IgD-negative memory B cell (primary cell): ENCODE measurements around the gene TNRC18. TPM values are rescaled to one million over a fixed set of nuclear protein-coding genes. Genes with fewer than 3 reads are reported as not detected.
"Not testable (repeated sequence)": the region's sequence is repeated elsewhere in the genome, so short reads cannot be mapped to it uniquely, and the experiment has no call there.

Experiments used
- H3K27ac Mint-ChIP-seq, 3 donors: one replicate each; pipeline ENCODE4 v1.8.0; 2020 to 2022; ENCODE audit warnings: mild to moderate bottlenecking in 3 of 3, mixed read lengths in 3 of 3, moderate library complexity in 1 of 3
- H3K27me3 Mint-ChIP-seq: one replicate; pipeline ENCODE4 v1.8.0; 2021; ENCODE audit warnings: mixed read lengths
- H3K36me3 Mint-ChIP-seq: one replicate; pipeline ENCODE4 v1.8.0; 2020; ENCODE audit warnings: mild to moderate bottlenecking, mixed read lengths
- H3K4me1 Mint-ChIP-seq, 3 donors: one replicate each; pipeline ENCODE4 v1.8.0; 2020 to 2022; ENCODE audit warnings: mixed read lengths in 3 of 3, mild to moderate bottlenecking in 1 of 3
- H3K4me3 Mint-ChIP-seq, 4 donors: one replicate each; pipeline ENCODE4 v1.8.0; 2020 to 2022; ENCODE audit warnings: mild to moderate bottlenecking in 4 of 4, mixed read lengths in 4 of 4, moderate library complexity in 3 of 4
- H3K9me3 Mint-ChIP-seq, 3 donors: one replicate each; pipeline ENCODE4 v1.8.0; 2020 to 2021; ENCODE audit warnings: mixed read lengths in 3 of 3, mild to moderate bottlenecking in 1 of 3
- polyA plus RNA-seq: library from polyadenylated mRNA; unstranded; fragments of 300-500 nt; fragmentation: Illumina TruSeq; gene quantifications from one replicate; pipeline ENCODE4 v1.2.3, GENCODE V29; 2021

TNRC18 gene
- polyA plus RNA-seq, 1 donor from 2014 or later, result 1.3 TPM

GRCh38 chr7:5374464-5374863, 49.2 kb downstream of the TNRC18 start:
- no peak overlapping the region for H3K27ac Mint-ChIP-seq
- H3K4me1 Mint-ChIP-seq, result no peaks in the 10 kb centered on the region
- no peaks in the 10 kb centered on the region for H3K27me3 Mint-ChIP-seq
- peaks cover 4% of the 10 kb centered on the region for H3K36me3 Mint-ChIP-seq
- no peak overlapping the region for H3K4me3 Mint-ChIP-seq
- no peaks in the 10 kb centered on the region for H3K9me3 Mint-ChIP-seq

GRCh38 chr7:5373300-5373699, 50.3 kb downstream of the TNRC18 start:
- no peaks in the 10 kb centered on the region for H3K9me3 Mint-ChIP-seq
- no peak overlapping the region for H3K27ac Mint-ChIP-seq
- H3K4me1 Mint-ChIP-seq, result no peaks in the 10 kb centered on the region
- H3K36me3 Mint-ChIP-seq, result peaks cover 7% of the 10 kb centered on the region
- no peaks in the 10 kb centered on the region for H3K27me3 Mint-ChIP-seq
- no peak overlapping the region for H3K4me3 Mint-ChIP-seq

- Mint-ChIP-seq H3K9me3 (no peaks in the 10 kb centered on the region), H3K4me3 (no peak overlapping the region), H3K27me3 (no peaks in the 10 kb centered on the region), H3K4me1 (peaks cover 3 to 8% (median 5%) of the 10 kb centered on the region in 3 donors), H3K36me3 (peaks cover 7% of the 10 kb centered on the region), H3K27ac (peak overlapping the region in 1 of 3 donors; percentile 35)
Observed at GRCh38 chr7:5370454-5371353, 52.9 kb downstream of the TNRC18 start.

- Mint-ChIP-seq H3K4me1 (peaks cover 7 to 14% (median 11%) of the 10 kb centered on the region in 3 donors), H3K27ac (no peak overlapping the region)
Observed at GRCh38 chr7:5367661-5368060, 56.0 kb downstream of the TNRC18 start.

DNA sequence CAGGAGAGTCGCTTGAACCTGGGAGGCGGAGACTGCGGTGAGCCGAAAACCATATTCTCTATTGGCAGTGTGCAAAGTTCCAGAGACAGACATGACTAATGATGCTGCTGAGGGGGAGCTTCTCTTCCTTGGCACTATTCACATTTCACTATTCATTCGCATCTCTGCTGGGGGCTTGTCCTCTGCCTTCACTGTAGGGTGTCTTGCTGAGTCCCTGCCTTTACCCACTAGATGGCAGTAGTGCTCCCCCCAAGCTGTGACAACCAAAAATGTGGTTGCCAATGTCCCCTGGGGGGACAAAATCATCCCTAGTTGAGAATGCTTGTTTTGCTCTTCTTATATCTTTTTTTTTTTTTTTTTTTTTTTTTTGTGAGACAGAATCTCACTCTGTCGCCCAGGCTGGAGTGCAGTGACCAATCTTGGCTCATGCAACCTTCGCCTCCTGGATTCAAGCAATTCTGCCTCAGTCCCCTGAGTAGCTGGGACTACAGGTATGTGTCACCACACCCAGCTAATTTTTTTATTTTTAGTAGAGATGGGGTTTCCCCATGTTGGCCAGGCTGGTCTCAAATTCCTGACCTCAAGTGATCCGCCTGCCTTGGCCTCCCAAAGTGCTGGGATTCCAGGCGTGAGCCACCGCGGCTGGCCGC, 57.5 kb downstream of the TNRC18 start:
- not testable (repeated sequence) for H3K27me3 Mint-ChIP-seq, H3K9me3 Mint-ChIP-seq, H3K36me3 Mint-ChIP-seq
- Mint-ChIP-seq H3K4me3 (peak overlapping the region in 1 of 4 donors; percentile 37), H3K27ac (peak overlapping the region in 2 of 3 donors; percentile 1 to 82), H3K4me1 (peaks cover 7 to 14% (median 11%) of the 10 kb centered on the region in 3 donors)

More at GRCh38 chr7:5367661-5368060, 56.0 kb downstream of the TNRC18 start:
- H3K4me3 Mint-ChIP-seq, result no peak overlapping the region
- H3K36me3 Mint-ChIP-seq, result peaks cover 7% of the 10 kb centered on the region
- no peaks in the 10 kb centered on the region for H3K27me3 Mint-ChIP-seq
- no peaks in the 10 kb centered on the region for H3K9me3 Mint-ChIP-seq

DNA sequence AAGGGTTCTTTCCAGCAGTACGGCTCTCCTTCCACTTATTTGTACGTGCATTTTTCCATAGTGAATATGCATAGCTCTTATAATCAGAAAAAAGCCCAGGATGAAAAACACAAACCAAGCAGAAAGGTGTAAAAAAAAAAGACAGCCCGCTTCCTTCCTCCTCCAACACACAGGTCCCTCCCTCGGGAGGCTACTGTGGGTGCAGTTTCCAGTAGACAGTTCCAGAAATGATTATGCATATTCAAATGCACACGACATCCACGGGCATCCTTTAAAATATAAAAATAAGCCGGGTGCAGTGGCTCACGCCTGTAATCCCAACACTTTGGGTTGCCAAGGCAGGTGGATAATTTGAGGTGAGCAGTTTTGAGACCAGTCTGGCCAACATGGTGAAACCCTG, 59.9 kb downstream of the TNRC18 start:
- Mint-ChIP-seq H3K27me3 (no peaks in the 10 kb centered on the region), H3K4me3 (peak overlapping the region in 2 of 4 donors; percentile 5 to 75), H3K27ac (peak overlapping the region in 1 of 3 donors; percentile 59), H3K4me1 (peaks cover 7 to 14% (median 11%) of the 10 kb centered on the region in 3 donors), H3K9me3 (no peaks in the 10 kb centered on the region), H3K36me3 (peaks cover 2% of the 10 kb centered on the region)

- H3K9me3 Mint-ChIP-seq, result no peaks in the 10 kb centered on the region
- no peak overlapping the region for H3K27ac Mint-ChIP-seq
- H3K36me3 Mint-ChIP-seq, result peaks cover 6% of the 10 kb centered on the region
- H3K4me1 Mint-ChIP-seq, result peaks cover 7 to 14% (median 11%) of the 10 kb centered on the region in 3 donors
- H3K4me3 Mint-ChIP-seq, result no peak overlapping the region
- H3K27me3 Mint-ChIP-seq, result no peaks in the 10 kb centered on the region
Observed at GRCh38 chr7:5362466-5362865, 61.2 kb downstream of the TNRC18 start.

DNA sequence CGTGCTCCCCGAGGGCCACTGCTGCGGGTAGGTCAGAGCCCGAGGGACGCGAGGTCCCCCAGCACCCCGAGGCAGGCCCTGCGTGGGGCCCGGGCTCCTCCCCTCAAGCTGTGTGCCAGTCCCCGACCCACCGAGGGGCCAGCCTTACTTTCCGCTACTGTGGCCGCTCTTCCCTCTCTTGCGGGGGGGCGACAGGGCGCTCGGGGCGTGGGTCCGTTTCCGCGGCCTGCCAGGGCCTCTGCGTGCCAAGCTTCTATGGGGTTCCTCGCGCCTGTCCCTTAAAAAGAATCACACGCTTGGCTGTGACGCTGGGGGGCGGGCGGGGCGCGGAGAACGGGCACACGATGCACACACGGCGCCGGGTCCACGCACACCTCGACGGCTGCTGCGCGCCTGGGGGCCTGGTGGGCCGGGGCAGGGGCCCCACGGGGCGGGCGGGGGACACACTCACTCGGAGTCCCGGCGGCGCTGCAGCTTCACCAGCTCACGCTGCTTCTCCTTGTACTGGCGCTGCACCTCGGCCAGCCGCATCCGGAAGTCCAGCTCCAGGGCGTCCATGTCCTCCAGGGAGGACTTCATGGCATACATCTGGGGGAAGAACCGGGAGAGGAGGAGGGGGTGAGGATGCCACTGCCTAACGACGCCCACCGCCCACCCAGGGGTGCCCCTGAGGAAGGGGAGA, 62.0 kb downstream of the TNRC18 start:
- H3K4me3 Mint-ChIP-seq, result no peak overlapping the region
- peaks cover 6% of the 10 kb centered on the region for H3K36me3 Mint-ChIP-seq
- no peaks in the 10 kb centered on the region for H3K9me3 Mint-ChIP-seq
- H3K27ac Mint-ChIP-seq, result no peak overlapping the region
- peaks cover 7 to 11% (median 11%) of the 10 kb centered on the region in 3 donors for H3K4me1 Mint-ChIP-seq
- no peaks in the 10 kb centered on the region for H3K27me3 Mint-ChIP-seq

DNA sequence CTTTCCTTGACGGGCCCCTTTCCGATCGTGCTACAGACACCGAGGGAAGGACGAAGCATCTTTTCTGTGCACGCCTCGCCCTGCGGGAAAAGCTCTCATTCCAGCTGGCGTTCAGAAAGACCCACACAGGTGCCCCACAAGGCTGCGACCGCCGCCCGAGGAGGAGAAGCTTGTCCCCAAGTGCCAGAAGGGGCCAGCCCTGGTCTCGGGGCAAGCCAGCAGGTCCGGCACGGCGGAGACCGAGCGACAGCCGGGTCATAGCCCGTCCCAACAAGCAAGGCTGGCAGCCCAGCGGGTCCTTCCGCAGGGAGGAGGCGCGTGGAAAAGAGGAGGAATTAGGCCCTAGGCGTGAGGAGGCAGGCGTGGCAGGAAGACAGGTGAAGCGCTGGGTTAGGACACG, 62.7 kb downstream of the TNRC18 start:
- peaks cover 6 to 8% (median 8%) of the 10 kb centered on the region in 3 donors for H3K4me1 Mint-ChIP-seq
- no peak overlapping the region for H3K27ac Mint-ChIP-seq
- peaks cover 5% of the 10 kb centered on the region for H3K36me3 Mint-ChIP-seq

DNA sequence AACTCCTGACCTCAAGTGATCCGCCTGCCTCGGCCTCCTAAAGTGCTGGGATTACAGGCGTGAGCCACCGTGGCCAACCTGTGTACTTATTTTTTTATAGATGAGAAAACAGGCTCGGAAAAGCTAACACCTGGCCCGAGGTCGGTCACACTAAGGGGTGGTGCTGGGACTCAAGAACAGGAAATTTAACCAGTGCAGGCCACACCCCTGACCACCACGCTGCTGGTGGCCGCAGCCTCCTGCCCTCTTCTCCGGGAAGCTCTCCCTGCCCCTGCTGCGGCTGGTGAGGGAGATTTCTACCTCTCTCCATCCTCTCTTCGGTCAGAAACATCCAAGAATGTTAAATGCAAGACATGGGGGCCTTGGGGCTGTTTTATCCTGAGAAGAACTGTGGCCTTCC, 63.2 kb downstream of the TNRC18 start:
- Mint-ChIP-seq H3K27ac (no peak overlapping the region), H3K4me3 (peak overlapping the region in 1 of 4 donors; percentile 63), H3K9me3 (no peaks in the 10 kb centered on the region), H3K36me3 (peaks cover 4% of the 10 kb centered on the region), H3K27me3 (no peaks in the 10 kb centered on the region), H3K4me1 (peaks cover 4 to 6% (median 6%) of the 10 kb centered on the region in 3 donors)

More for the DNA sequence above, 62.7 kb downstream of the TNRC18 start:
- H3K4me3 Mint-ChIP-seq, result no peak overlapping the region
- H3K27me3 Mint-ChIP-seq, result no peaks in the 10 kb centered on the region
- H3K9me3 Mint-ChIP-seq, result no peaks in the 10 kb centered on the region

DNA sequence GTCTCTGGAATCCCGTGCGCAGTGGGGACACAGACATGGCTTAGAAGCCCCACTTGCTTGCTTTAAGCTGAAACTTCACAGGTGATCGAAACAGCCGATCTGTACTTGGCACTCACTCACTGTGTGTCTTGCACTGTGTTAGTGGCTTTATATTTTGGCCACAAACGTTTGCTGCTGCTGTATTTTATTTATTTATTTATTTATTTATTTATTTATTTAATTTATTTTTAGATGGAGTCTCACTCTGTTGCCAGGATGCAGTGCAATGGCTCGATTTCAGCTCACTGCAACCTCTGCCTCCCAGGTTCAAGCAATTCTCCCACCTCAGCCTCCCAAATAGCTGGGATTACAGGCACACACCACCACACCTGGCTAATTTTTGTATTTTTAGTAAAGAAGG, 63.6 kb downstream of the TNRC18 start:
- H3K4me3 Mint-ChIP-seq, result not testable (repeated sequence)

DNA sequence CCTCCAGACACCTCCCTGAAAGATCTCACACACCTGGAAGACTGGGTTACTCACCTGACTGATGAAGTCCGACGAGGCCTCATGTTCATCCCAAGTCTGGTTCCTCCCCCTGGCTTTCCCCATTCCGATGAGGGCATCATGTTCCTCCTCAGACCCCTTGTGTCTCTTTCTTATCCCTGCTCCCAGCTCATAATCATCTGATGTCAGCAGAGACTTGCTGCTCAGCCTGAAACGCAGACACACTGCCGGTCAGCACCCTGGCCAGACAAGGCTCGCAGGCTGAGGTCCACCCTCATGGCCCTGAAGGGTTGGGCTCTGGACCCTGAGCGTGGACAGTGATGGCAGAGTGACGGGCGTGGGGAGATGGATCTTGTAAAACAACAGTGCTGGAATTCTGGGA, 64.3 kb downstream of the TNRC18 start:
- Mint-ChIP-seq H3K27ac (no peak overlapping the region), H3K4me1 (peaks cover 6 to 7% (median 7%) of the 10 kb centered on the region in 3 donors), H3K4me3 (no peak overlapping the region), H3K9me3 (no peaks in the 10 kb centered on the region), H3K27me3 (no peaks in the 10 kb centered on the region), H3K36me3 (peaks cover 4% of the 10 kb centered on the region)

More for the DNA sequence above, 63.6 kb downstream of the TNRC18 start:
- H3K4me1 Mint-ChIP-seq, H3K27me3 Mint-ChIP-seq, H3K9me3 Mint-ChIP-seq, H3K36me3 Mint-ChIP-seq, H3K27ac Mint-ChIP-seq: not testable (repeated sequence)

DNA sequence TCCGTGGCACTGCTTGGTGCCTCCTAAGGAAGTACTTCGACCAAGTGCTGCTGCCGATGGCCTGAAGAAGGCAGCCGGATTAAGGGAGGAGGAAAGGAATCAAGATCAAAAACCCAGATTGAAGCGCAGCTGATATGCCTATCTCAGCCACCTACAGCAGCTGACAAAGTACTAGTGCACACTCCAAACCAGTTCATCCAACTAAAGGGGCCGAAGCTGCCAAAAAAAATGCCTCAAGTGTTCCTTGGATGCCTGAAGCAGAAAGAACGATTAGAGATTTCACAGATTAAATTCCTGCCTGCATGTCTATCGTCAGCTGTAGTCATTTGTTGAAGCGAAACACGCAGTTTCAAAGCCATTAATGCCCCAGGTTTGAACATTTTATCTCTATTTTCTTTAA, 65.7 kb downstream of the TNRC18 start:
- Mint-ChIP-seq H3K27ac (no peak overlapping the region), H3K4me3 (no peak overlapping the region), H3K9me3 (no peaks in the 10 kb centered on the region)

GRCh38 chr7:5356751-5357119, 66.9 kb downstream of the TNRC18 start:
- H3K27me3 Mint-ChIP-seq, result no peaks in the 10 kb centered on the region
- peaks cover 4% of the 10 kb centered on the region for H3K36me3 Mint-ChIP-seq
- H3K4me3 Mint-ChIP-seq, result no peak overlapping the region
- no peaks in the 10 kb centered on the region for H3K9me3 Mint-ChIP-seq
- no peak overlapping the region for H3K27ac Mint-ChIP-seq
- peaks cover 0 to 7% (median 3%) of the 10 kb centered on the region in 3 donors for H3K4me1 Mint-ChIP-seq

More for the DNA sequence above, 65.7 kb downstream of the TNRC18 start:
- Mint-ChIP-seq H3K27me3 (no peaks in the 10 kb centered on the region), H3K36me3 (peaks cover 4% of the 10 kb centered on the region), H3K4me1 (peaks cover 0 to 5% (median 3%) of the 10 kb centered on the region in 3 donors)
